ENCODE results near the gene CR1L. TPM values are rescaled to one million over a fixed set of nuclear protein-coding genes. Genes with fewer than 3 reads are reported as not detected.

CR1L gene
- total RNA-seq, 1 experiment from 2014 or later = not detected

Small RNAs within 50 kb of the gene (small RNA-seq; reads per million reads assigned to genes)
- gene RNA5SP534 = not detected

Other genes starting within 250 kb of the CR1L start
- gene CR2, start 190.8 kb upstream of the CR1L start, total RNA-seq (2014; rRNA removed; shearing (Covaris generic)) = not detected in 2 replicates
- gene CR1, start 149.0 kb upstream of the CR1L start, total RNA-seq (2014; rRNA removed; shearing (Covaris generic)) = not detected in 2 replicates
- 76.8 and 91.4 TPM in 2 replicates for gene CD46, start 106.9 kb downstream of the CR1L start, total RNA-seq (2014; rRNA removed; shearing (Covaris generic))

Measured in HT-29 (cell line).